ENCODE results near the gene ZIC5.
"Not testable (repeated sequence)": the region's sequence is repeated elsewhere in the genome, so short reads cannot be mapped to it uniquely, and the experiment has no call there.

Gene ZIC5

GRCh38 chr13:99951666-99952065 is 19.9 kb downstream of the ZIC5 start:
- H3K9me3 ChIP-seq (ENCODE audit: control insufficient read depth in 5 of 5, low read length in 5 of 5); H3K4me3 ChIP-seq (ENCODE audit: low read depth in 1 of 5, low read length in 5 of 5); H3K27ac ChIP-seq (ENCODE audit: low read depth, low read length); H3K36me3 ChIP-seq (ENCODE audit: control insufficient read depth in 5 of 5, insufficient read depth in 5 of 5, low read length in 5 of 5); H3K9ac ChIP-seq (ENCODE audit: low read length in 5 of 5): not testable (repeated sequence)
- Histone ChIP-seq H3K27me3 (ENCODE audit: control insufficient read depth in 5 of 5, insufficient read depth in 4 of 5, low read length in 5 of 5) (peaks cover 39 to 79% (median 50%) of the 10 kb centered on the region in 5 donors), H3K4me1 (ENCODE audit: control insufficient read depth in 5 of 5, insufficient read depth in 5 of 5, low read length in 5 of 5) (peaks cover 0 to 15% (median 13%) of the 10 kb centered on the region in 5 donors)

GRCh38 chr13:99949679-99950413 is 21.7 kb downstream of the ZIC5 start:
- no peaks in the 10 kb centered on the region for H3K36me3 ChIP-seq (ENCODE audit: control insufficient read depth in 5 of 5, insufficient read depth in 5 of 5, low read length in 5 of 5)
- H3K4me3 ChIP-seq (ENCODE audit: low read depth in 1 of 5, low read length in 5 of 5) = no peak overlapping the region
- peaks cover 25 to 71% (median 44%) of the 10 kb centered on the region in 5 donors for H3K27me3 ChIP-seq (ENCODE audit: control insufficient read depth in 5 of 5, insufficient read depth in 4 of 5, low read length in 5 of 5)
- H3K27ac ChIP-seq (ENCODE audit: low read depth, low read length) = no peak overlapping the region
- no peaks in the 10 kb centered on the region for H3K9me3 ChIP-seq (ENCODE audit: control insufficient read depth in 5 of 5, low read length in 5 of 5)
- H3K4me1 ChIP-seq (ENCODE audit: control insufficient read depth in 5 of 5, insufficient read depth in 5 of 5, low read length in 5 of 5) = no peaks in the 10 kb centered on the region
- no peak overlapping the region for H3K9ac ChIP-seq (ENCODE audit: low read length in 5 of 5)

GRCh38 chr13:99948907-99949678 is 22.5 kb downstream of the ZIC5 start:
- peaks cover 24 to 70% (median 43%) of the 10 kb centered on the region in 5 donors for H3K27me3 ChIP-seq (ENCODE audit: control insufficient read depth in 5 of 5, insufficient read depth in 4 of 5, low read length in 5 of 5)

GRCh38 chr13:99948411-99948810 is 23.2 kb downstream of the ZIC5 start:
- Histone ChIP-seq H3K9ac (ENCODE audit: low read length in 5 of 5) (no peak overlapping the region), H3K4me3 (ENCODE audit: low read depth in 1 of 5, low read length in 5 of 5) (no peak overlapping the region), H3K4me1 (ENCODE audit: control insufficient read depth in 5 of 5, insufficient read depth in 5 of 5, low read length in 5 of 5) (no peaks in the 10 kb centered on the region), H3K36me3 (ENCODE audit: control insufficient read depth in 5 of 5, insufficient read depth in 5 of 5, low read length in 5 of 5) (no peaks in the 10 kb centered on the region), H3K9me3 (ENCODE audit: control insufficient read depth in 5 of 5, low read length in 5 of 5) (no peaks in the 10 kb centered on the region), H3K27ac (ENCODE audit: low read depth, low read length) (no peak overlapping the region), H3K27me3 (ENCODE audit: control insufficient read depth in 5 of 5, insufficient read depth in 4 of 5, low read length in 5 of 5) (peaks cover 21 to 67% (median 39%) of the 10 kb centered on the region in 5 donors)

More at GRCh38 chr13:99948907-99949678, 22.5 kb downstream of the ZIC5 start:
- H3K9me3 ChIP-seq (ENCODE audit: control insufficient read depth in 5 of 5, low read length in 5 of 5) = no peaks in the 10 kb centered on the region
- H3K4me1 ChIP-seq (ENCODE audit: control insufficient read depth in 5 of 5, insufficient read depth in 5 of 5, low read length in 5 of 5) = no peaks in the 10 kb centered on the region
- H3K27ac ChIP-seq (ENCODE audit: low read depth, low read length) = no peak overlapping the region
- no peak overlapping the region for H3K4me3 ChIP-seq (ENCODE audit: low read depth in 1 of 5, low read length in 5 of 5)
- H3K36me3 ChIP-seq (ENCODE audit: control insufficient read depth in 5 of 5, insufficient read depth in 5 of 5, low read length in 5 of 5) = no peaks in the 10 kb centered on the region
- no peak overlapping the region for H3K9ac ChIP-seq (ENCODE audit: low read length in 5 of 5)

GRCh38 chr13:99947666-99948065 is 23.9 kb downstream of the ZIC5 start:
- Histone ChIP-seq H3K36me3 (ENCODE audit: control insufficient read depth in 5 of 5, insufficient read depth in 5 of 5, low read length in 5 of 5) (no peaks in the 10 kb centered on the region), H3K9ac (ENCODE audit: low read length in 5 of 5) (no peak overlapping the region), H3K4me1 (ENCODE audit: control insufficient read depth in 5 of 5, insufficient read depth in 5 of 5, low read length in 5 of 5) (no peaks in the 10 kb centered on the region), H3K27ac (ENCODE audit: low read depth, low read length) (no peak overlapping the region), H3K9me3 (ENCODE audit: control insufficient read depth in 5 of 5, low read length in 5 of 5) (no peaks in the 10 kb centered on the region), H3K4me3 (ENCODE audit: low read depth in 1 of 5, low read length in 5 of 5) (no peak overlapping the region), H3K27me3 (ENCODE audit: control insufficient read depth in 5 of 5, insufficient read depth in 4 of 5, low read length in 5 of 5) (peaks cover 13 to 60% (median 32%) of the 10 kb centered on the region in 5 donors)

GRCh38 chr13:99945515-99945914 is 26.1 kb downstream of the ZIC5 start:
- not testable (repeated sequence) for H3K27ac ChIP-seq (ENCODE audit: low read depth, low read length); H3K4me3 ChIP-seq (ENCODE audit: low read depth in 1 of 5, low read length in 5 of 5); H3K9ac ChIP-seq (ENCODE audit: low read length in 5 of 5); H3K36me3 ChIP-seq (ENCODE audit: control insufficient read depth in 5 of 5, insufficient read depth in 5 of 5, low read length in 5 of 5); H3K9me3 ChIP-seq (ENCODE audit: control insufficient read depth in 5 of 5, low read length in 5 of 5); H3K4me1 ChIP-seq (ENCODE audit: control insufficient read depth in 5 of 5, insufficient read depth in 5 of 5, low read length in 5 of 5)
- H3K27me3 ChIP-seq (ENCODE audit: control insufficient read depth in 5 of 5, insufficient read depth in 4 of 5, low read length in 5 of 5) = peaks cover 10 to 63% (median 35%) of the 10 kb centered on the region in 5 donors

GRCh38 chr13:99944606-99945005 is 27.0 kb downstream of the ZIC5 start:
- Histone ChIP-seq H3K27ac (ENCODE audit: low read depth, low read length) (no peak overlapping the region), H3K4me1 (ENCODE audit: control insufficient read depth in 5 of 5, insufficient read depth in 5 of 5, low read length in 5 of 5) (no peaks in the 10 kb centered on the region), H3K27me3 (ENCODE audit: control insufficient read depth in 5 of 5, insufficient read depth in 4 of 5, low read length in 5 of 5) (peaks cover 12 to 56% (median 35%) of the 10 kb centered on the region in 5 donors), H3K4me3 (ENCODE audit: low read depth in 1 of 5, low read length in 5 of 5) (no peak overlapping the region), H3K9ac (ENCODE audit: low read length in 5 of 5) (no peak overlapping the region), H3K9me3 (ENCODE audit: control insufficient read depth in 5 of 5, low read length in 5 of 5) (no peaks in the 10 kb centered on the region), H3K36me3 (ENCODE audit: control insufficient read depth in 5 of 5, insufficient read depth in 5 of 5, low read length in 5 of 5) (no peaks in the 10 kb centered on the region)

GRCh38 chr13:99944102-99944501 is 27.5 kb downstream of the ZIC5 start:
- H3K4me3 ChIP-seq (ENCODE audit: low read depth in 1 of 5, low read length in 5 of 5) = no peak overlapping the region
- H3K9ac ChIP-seq (ENCODE audit: low read length in 5 of 5) = no peak overlapping the region
- H3K4me1 ChIP-seq (ENCODE audit: control insufficient read depth in 5 of 5, insufficient read depth in 5 of 5, low read length in 5 of 5) = no peaks in the 10 kb centered on the region
- no peak overlapping the region for H3K27ac ChIP-seq (ENCODE audit: low read depth, low read length)
- peaks cover 12 to 55% (median 35%) of the 10 kb centered on the region in 5 donors for H3K27me3 ChIP-seq (ENCODE audit: control insufficient read depth in 5 of 5, insufficient read depth in 4 of 5, low read length in 5 of 5)
- no peaks in the 10 kb centered on the region for H3K9me3 ChIP-seq (ENCODE audit: control insufficient read depth in 5 of 5, low read length in 5 of 5)
- H3K36me3 ChIP-seq (ENCODE audit: control insufficient read depth in 5 of 5, insufficient read depth in 5 of 5, low read length in 5 of 5) = no peaks in the 10 kb centered on the region

- Histone ChIP-seq H3K9me3 (ENCODE audit: control insufficient read depth in 5 of 5, low read length in 5 of 5) (no peaks in the 10 kb centered on the region), H3K27me3 (ENCODE audit: control insufficient read depth in 5 of 5, insufficient read depth in 4 of 5, low read length in 5 of 5) (peaks cover 7 to 40% (median 26%) of the 10 kb centered on the region in 5 donors), H3K36me3 (ENCODE audit: control insufficient read depth in 5 of 5, insufficient read depth in 5 of 5, low read length in 5 of 5) (no peaks in the 10 kb centered on the region), H3K4me3 (ENCODE audit: low read depth in 1 of 5, low read length in 5 of 5) (no peak overlapping the region), H3K4me1 (ENCODE audit: control insufficient read depth in 5 of 5, insufficient read depth in 5 of 5, low read length in 5 of 5) (no peaks in the 10 kb centered on the region), H3K9ac (ENCODE audit: low read length in 5 of 5) (no peak overlapping the region), H3K27ac (ENCODE audit: low read depth, low read length) (no peak overlapping the region)
These were observed 29.7 kb downstream of the ZIC5 start for GRCh38 chr13:99941911-99942310.

- peaks cover 7 to 35% (median 26%) of the 10 kb centered on the region in 5 donors for H3K27me3 ChIP-seq (ENCODE audit: control insufficient read depth in 5 of 5, insufficient read depth in 4 of 5, low read length in 5 of 5)
These were observed 30.5 kb downstream of the ZIC5 start for GRCh38 chr13:99941086-99941485.

More at GRCh38 chr13:99941086-99941485, 30.5 kb downstream of the ZIC5 start:
- Histone ChIP-seq H3K9ac (ENCODE audit: low read length in 5 of 5) (no peak overlapping the region), H3K9me3 (ENCODE audit: control insufficient read depth in 5 of 5, low read length in 5 of 5) (no peaks in the 10 kb centered on the region), H3K27ac (ENCODE audit: low read depth, low read length) (no peak overlapping the region), H3K4me1 (ENCODE audit: control insufficient read depth in 5 of 5, insufficient read depth in 5 of 5, low read length in 5 of 5) (no peaks in the 10 kb centered on the region), H3K36me3 (ENCODE audit: control insufficient read depth in 5 of 5, insufficient read depth in 5 of 5, low read length in 5 of 5) (no peaks in the 10 kb centered on the region), H3K4me3 (ENCODE audit: low read depth in 1 of 5, low read length in 5 of 5) (no peak overlapping the region)

Measured in subcutaneous abdominal adipose tissue (tissue), 5 donors.